DND-41 (cell line): ENCODE measurements around the gene SLC4A5.

Experiments
- EZH2 ChIP-seq: IDR thresholded peaks from 3 replicates; pipeline ENCODE4 v1.6.1; 2012; ENCODE audit warnings: borderline replicate concordance, low read depth, mild to moderate bottlenecking, moderate library complexity, low read length, inconsistent platforms; ENCODE audit not compliant: severe bottlenecking
- TF ChIP-seq, protein P1 (sequence below): IDR thresholded peaks from 2 replicates; pipeline ENCODE4 v1.5.1; 2012; ENCODE audit warnings: borderline replicate concordance, low read length, moderate library complexity, mild to moderate bottlenecking; ENCODE audit not compliant: poor library complexity, severe bottlenecking; ENCODE audit errors: extremely low read depth

DNA sequence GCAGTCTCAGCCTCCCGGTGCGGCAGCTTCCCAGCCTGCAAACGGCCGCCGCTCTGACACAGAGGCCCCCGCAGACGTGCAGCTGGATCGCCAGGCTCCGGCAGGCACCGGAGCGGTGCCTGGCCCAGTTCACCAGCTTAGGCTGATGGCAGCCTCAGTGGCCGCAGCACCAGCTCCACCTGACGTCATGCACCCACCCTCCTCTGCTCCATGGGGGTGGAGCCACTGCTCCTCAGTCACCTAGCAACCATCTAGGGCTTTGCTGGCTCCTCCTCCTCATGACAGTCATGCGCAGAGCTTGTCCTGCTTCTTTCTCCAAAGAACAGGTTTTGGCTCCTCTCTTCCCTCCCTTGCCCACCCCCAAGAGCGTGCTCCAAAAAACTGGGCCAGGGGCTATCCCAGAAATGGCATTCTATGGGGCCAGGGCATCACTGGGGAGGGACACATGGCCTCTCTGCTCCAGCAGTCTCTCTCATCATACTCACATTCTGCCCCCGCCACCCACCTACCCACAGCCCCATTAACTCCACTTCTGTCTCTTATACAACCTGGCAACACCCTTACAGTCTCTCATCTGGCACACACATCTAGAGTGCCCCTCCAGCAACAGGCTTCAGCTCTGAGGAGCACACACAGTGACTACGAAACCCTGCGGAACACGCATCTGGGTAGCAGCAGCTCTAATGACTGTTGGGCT, 31.4 kb upstream of the SLC4A5 start:
- TF ChIP-seq, protein P1, sequence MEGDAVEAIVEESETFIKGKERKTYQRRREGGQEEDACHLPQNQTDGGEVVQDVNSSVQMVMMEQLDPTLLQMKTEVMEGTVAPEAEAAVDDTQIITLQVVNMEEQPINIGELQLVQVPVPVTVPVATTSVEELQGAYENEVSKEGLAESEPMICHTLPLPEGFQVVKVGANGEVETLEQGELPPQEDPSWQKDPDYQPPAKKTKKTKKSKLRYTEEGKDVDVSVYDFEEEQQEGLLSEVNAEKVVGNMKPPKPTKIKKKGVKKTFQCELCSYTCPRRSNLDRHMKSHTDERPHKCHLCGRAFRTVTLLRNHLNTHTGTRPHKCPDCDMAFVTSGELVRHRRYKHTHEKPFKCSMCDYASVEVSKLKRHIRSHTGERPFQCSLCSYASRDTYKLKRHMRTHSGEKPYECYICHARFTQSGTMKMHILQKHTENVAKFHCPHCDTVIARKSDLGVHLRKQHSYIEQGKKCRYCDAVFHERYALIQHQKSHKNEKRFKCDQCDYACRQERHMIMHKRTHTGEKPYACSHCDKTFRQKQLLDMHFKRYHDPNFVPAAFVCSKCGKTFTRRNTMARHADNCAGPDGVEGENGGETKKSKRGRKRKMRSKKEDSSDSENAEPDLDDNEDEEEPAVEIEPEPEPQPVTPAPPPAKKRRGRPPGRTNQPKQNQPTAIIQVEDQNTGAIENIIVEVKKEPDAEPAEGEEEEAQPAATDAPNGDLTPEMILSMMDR = no peak
- no peak for TF ChIP-seq EZH2
